Transverse colon (tissue), 4 donors: ENCODE results near the gene RGS4.

ENCODE experiments used
- CTCF ChIP-seq, 5 experiments: fragments of 200-600 bp in 3 of 5; fragments of 450-650 bp in 2 of 5; sonication (generic) in 3 of 5; IDR thresholded peaks; 1 replicate in 2 of 5; 2 replicates in 3 of 5; pipeline ENCODE4 v1.5.1; 2016 to 2017; ENCODE audit warnings: antibody characterized with exemption in 5 of 5, inconsistent platforms in 3 of 5, mild to moderate bottlenecking in 2 of 5, moderate library complexity in 1 of 5
- POLR2A ChIP-seq: fragments of 450-650 bp; IDR thresholded peaks from one replicate; pipeline ENCODE4 v1.6.1; 2016; ENCODE audit warnings: antibody characterized with exemption, mild to moderate bottlenecking, moderate library complexity
- POLR2AphosphoS5 ChIP-seq, 3 donors: sonication (generic); formaldehyde crosslinking; IDR thresholded peaks; one replicate each; pipeline ENCODE4 v1.6.1; 2016; ENCODE audit warnings: antibody characterized with exemption in 3 of 3

GRCh38 chr1:163083690-163084089 lies 14.5 kb downstream of the RGS4 start:
- TF ChIP-seq POLR2AphosphoS5 (IDR thresholded peaks at IDR 0.05) (no peak), CTCF (IDR thresholded peaks at IDR 0.05) (no peak), POLR2A (no peak)
